T-cell (primary cell): ENCODE measurements around the gene PABPC1L. TPM values are rescaled to one million over a fixed set of nuclear protein-coding genes. Genes with fewer than 3 reads are reported as not detected.

ENCODE experiments used
- ATAC-seq, 4 experiments: fragments of 200-7000 bp in 3 of 4; fragments of 150-1000 bp in 1 of 4; cut with Tn5 transposase; replicated peaks in 1 of 4; 1 replicate in 3 of 4; 2 replicates in 1 of 4; pipeline ENCODE4 v1.10.0; 2021; ENCODE audit warnings: moderate library complexity in 3 of 4, mild to moderate bottlenecking in 2 of 4, moderate number of reproducible peaks in 1 of 4
- CTCF ChIA-PET, 2 donors: fragments of 300-600 bp; sonication (Branson Sonifier 250); formaldehyde crosslinking; loops; one replicate each; lab custom pipeline; 2022; ENCODE audit warnings: antibody characterized with exemption in 2 of 2; lab: Charles Lee
- POLR2A ChIA-PET, 2 donors: fragments of 300-600 bp; sonication (Branson Sonifier 250); formaldehyde crosslinking; loops; one replicate each; lab custom pipeline; 2022; ENCODE audit warnings: antibody characterized with exemption in 2 of 2; lab: Charles Lee
- DNase-seq, 35 experiments: peaks; one replicate each; pipeline versions ENCODE4 v3.0.0 to v3.0.0-alpha.2; 2013 to 2023
- H3K27ac ChIP-seq: one replicate; pipeline ENCODE4 v1.5.1; 2013; ENCODE audit warnings: low read length
- H3K27me3 ChIP-seq, 2 experiments: replicated peaks in 1 of 2; 1 replicate in 1 of 2; 2 replicates in 1 of 2; pipeline versions ENCODE4 v1.6.1 to v1.7.0; 2013; ENCODE audit warnings: low read length in 1 of 2, mixed read lengths in 1 of 2; ENCODE audit not compliant: control insufficient read depth in 2 of 2, insufficient read depth in 2 of 2; ENCODE audit errors: extremely low read depth in 1 of 2
- H3K36me3 ChIP-seq, 2 donors: 1 replicate in 1 of 2; 2 replicates in 1 of 2; pipeline versions ENCODE4 v1.6.1 to v1.7.0; 2013; ENCODE audit warnings: low read length in 1 of 2; ENCODE audit not compliant: control insufficient read depth in 2 of 2, insufficient read depth in 1 of 2; ENCODE audit errors: extremely low read depth in 1 of 2
- H3K4me1 ChIP-seq, 2 experiments: 1 replicate in 1 of 2; 2 replicates in 1 of 2; pipeline versions ENCODE4 v1.6.1 to v1.7.0; 2013; ENCODE audit warnings: low read length in 2 of 2, mixed read lengths in 1 of 2; ENCODE audit not compliant: insufficient read depth in 2 of 2, control insufficient read depth in 1 of 2; ENCODE audit errors: extremely low read depth in 1 of 2
- H3K4me3 ChIP-seq, 2 donors: 1 replicate in 1 of 2; 2 replicates in 1 of 2; pipeline versions ENCODE4 v1.5.1 to v1.7.0; 2013; ENCODE audit warnings: mild to moderate bottlenecking in 2 of 2, low read length in 1 of 2, moderate library complexity in 1 of 2; ENCODE audit not compliant: control insufficient read depth in 1 of 2; ENCODE audit errors: extremely low read depth in 1 of 2
- H3K9me3 ChIP-seq: 2 replicates; pipeline ENCODE4 v1.7.0; 2013
- H3K27ac Mint-ChIP-seq, 2 donors: one replicate each; pipeline ENCODE4 v1.8.0; 2020 to 2021; ENCODE audit warnings: mild to moderate bottlenecking in 2 of 2, mixed read lengths in 2 of 2
- H3K27me3 Mint-ChIP-seq, 2 donors: one replicate each; pipeline ENCODE4 v1.8.0; 2021 to 2022; ENCODE audit warnings: mixed read lengths in 2 of 2
- H3K36me3 Mint-ChIP-seq: one replicate; pipeline ENCODE4 v1.8.0; 2021; ENCODE audit warnings: mixed read lengths
- H3K4me1 Mint-ChIP-seq, 3 donors: one replicate each; pipeline ENCODE4 v1.8.0; 2020 to 2022; ENCODE audit warnings: mixed read lengths in 3 of 3, mild to moderate bottlenecking in 1 of 3
- H3K4me3 Mint-ChIP-seq, 3 donors: one replicate each; pipeline ENCODE4 v1.8.0; 2020 to 2022; ENCODE audit warnings: mild to moderate bottlenecking in 3 of 3, mixed read lengths in 3 of 3, moderate library complexity in 3 of 3
- H3K9me3 Mint-ChIP-seq, 3 donors: one replicate each; pipeline ENCODE4 v1.8.0; 2020 to 2022; ENCODE audit warnings: mixed read lengths in 3 of 3
- WGBS: methylation state at CpG from one replicate; pipeline ENCODE4 v1.1.5; 2013; ENCODE audit warnings: missing lambda C conversion rate; ENCODE audit not compliant: insufficient coverage; 5-methylcytosine and 5-hydroxymethylcytosine counted together
- total RNA-seq, 35 experiments: library from RNA in 6 of 35; stranded (reverse) in 6 of 35; fragments of 120-200 nt in 1 of 35; gene quantifications; one replicate each; pipeline versions ENCODE4 v1.2.1 to v1.2.4 and lab custom pipeline; 2013 to 2026

The PABPC1L gene
- total RNA-seq, 5 donors from 2014 or later (not counting 1 experiment from before 2014, with no cell fraction given), result 45.6 to 66.2 (median 58.2) TPM

DNA sequence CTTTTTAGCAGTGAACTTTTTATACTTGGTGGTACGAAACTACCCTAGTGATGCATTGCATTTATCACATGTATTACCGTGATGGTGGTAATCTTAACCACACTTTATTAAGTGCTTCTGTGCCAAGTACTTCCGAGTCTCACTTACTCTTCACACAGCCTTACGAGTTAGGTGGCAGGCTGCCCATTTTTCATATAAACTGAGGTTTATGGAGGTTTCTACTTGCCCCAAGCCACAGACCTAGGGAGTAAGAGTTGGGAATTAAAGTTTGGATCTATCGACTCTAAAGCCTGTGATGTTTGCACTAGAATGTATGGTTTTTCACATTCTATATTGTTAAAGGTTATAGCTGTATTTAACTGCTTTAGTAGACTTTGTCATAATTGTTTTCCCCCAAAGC, 5.5 kb upstream of the PABPC1L start:
- peaks cover 29 to 39% (median 38%) of the 10 kb centered on the region in 3 donors for H3K4me1 Mint-ChIP-seq
- H3K9me3 Mint-ChIP-seq, result no peaks in the 10 kb centered on the region
- Histone ChIP-seq H3K9me3 (no peaks in the 10 kb centered on the region), H3K27me3 (no peaks in the 10 kb centered on the region), H3K4me3 (no peak overlapping the region), H3K27ac (no peak overlapping the region), H3K36me3 (peaks cover 7 to 80% of the 10 kb centered on the region in 2 donors), H3K4me1 (peaks cover 5 to 13% of the 10 kb centered on the region in 2 experiments)
- DNase-seq (no peak), ATAC-seq (no peak)
- no peak overlapping the region for H3K27ac Mint-ChIP-seq
- ChIA-PET POLR2A (no interaction called here), CTCF (no interaction called here)
- peaks cover 48% of the 10 kb centered on the region for H3K36me3 Mint-ChIP-seq
- no peaks in the 10 kb centered on the region for H3K27me3 Mint-ChIP-seq
- WGBS, result no CpG with 5 or more reads among the region's 5 CpGs
- H3K4me3 Mint-ChIP-seq, result no peak overlapping the region

DNA sequence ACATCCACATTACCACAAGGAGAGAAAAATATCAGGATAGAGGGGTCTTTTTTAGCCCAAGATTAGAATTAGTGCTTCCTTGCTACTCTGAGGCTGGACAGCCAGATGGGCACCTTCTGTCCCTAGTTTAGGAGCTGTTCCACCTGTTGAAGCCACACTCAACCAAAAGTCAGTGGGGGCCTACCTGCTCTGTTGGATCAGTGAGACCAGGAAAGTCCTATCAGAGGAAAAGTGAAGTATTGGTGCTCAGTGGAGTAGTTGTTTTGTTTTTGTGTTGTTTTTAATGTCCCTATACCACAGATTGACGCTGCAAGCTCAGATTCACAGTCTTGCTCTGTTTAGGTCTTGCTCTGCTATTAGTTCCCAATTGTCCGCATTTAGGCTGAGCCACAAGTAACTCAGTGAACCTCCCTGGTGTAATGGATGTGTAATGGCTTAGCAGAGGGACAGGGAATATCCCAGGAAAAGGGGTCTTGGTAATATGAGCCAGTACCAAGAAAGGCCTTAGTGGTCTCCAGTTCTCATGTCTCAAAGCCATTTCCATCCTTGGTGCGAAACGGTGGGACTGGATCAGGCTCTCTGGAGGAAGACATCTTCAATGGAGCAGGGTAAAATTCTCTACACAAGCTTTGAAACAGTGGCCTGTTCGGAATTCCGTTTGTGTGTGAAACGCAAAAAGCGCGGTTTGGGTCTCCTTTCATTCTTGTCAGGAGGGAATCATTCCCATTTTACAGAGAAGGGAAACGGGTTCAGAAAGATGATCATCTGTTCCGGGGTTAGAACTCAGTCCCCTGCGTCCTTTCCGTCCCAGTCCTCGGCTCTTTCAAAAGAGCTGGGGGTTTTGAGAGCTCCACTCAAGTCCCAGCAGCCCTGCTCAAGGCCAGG, 631 bp upstream of the PABPC1L start:
- H3K36me3 Mint-ChIP-seq, result peaks cover 33% of the 10 kb centered on the region

DNA sequence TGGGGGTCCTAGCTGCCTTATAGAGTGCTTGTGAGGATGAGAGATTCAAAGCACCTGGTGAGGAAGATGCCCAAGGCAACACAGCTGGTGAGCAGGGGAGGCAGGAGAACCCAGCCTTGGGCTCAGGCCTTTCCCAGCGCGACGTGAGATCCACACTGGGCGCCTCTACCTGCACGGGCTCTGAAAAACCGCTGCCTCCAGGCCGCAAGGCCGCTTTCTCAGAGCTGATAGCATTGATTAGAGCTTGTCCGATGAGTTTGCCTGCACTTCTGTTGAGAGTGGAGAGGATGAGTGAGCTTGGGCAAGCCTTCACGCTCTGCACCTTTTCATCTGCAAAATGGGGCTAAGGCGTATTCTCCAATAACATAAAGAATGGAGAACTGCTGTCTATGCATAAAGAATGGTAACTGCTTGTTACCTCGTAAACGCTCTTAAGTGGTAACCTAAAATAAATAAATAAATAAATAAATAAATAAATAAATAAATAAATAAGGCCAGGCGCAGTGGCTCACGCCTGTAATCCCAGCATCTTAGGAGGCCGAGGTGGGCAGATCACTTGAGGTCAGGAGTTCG, 916 bp downstream of the PABPC1L start:
- peak overlapping the region in 1 of 2 donors; percentile 66 for H3K27ac Mint-ChIP-seq
- Histone ChIP-seq H3K36me3 (peaks cover 0 to 24% of the 10 kb centered on the region in 2 donors), H3K27me3 (no peaks in the 10 kb centered on the region), H3K4me3 (peak overlapping the region; percentile 69 to 81), H3K9me3 (no peaks in the 10 kb centered on the region), H3K27ac (no peak overlapping the region), H3K4me1 (peaks cover 15 to 31% of the 10 kb centered on the region in 2 experiments)
- 97% methylated on average over 6 of the region's 17 CpGs for WGBS
- POLR2A ChIA-PET, result no interaction called here
- CTCF ChIA-PET, result interaction anchor here in 1 of 2 donors (1.7 kb wide), 1 partner anchor 23 kb away, joined by 10 read pairs; no protein-coding TSS in a partner anchor
- peaks cover 28% of the 10 kb centered on the region for H3K36me3 Mint-ChIP-seq
- no peaks in the 10 kb centered on the region for H3K27me3 Mint-ChIP-seq
- no peak for DNase-seq
- ATAC-seq, result no peak
- H3K4me1 Mint-ChIP-seq, result peaks cover 30 to 35% (median 35%) of the 10 kb centered on the region in 3 donors
- H3K9me3 Mint-ChIP-seq, result no peaks in the 10 kb centered on the region
- H3K4me3 Mint-ChIP-seq, result peak overlapping the region; percentile 77 to 87 (median 82)

More for the DNA sequence above, 631 bp upstream of the PABPC1L start:
- POLR2A ChIA-PET, result interaction anchor here (0.6 to 1.0 kb wide), 6 partner anchors 11 to 226 kb away, joined by 3 to 13 read pairs (median 4); no protein-coding TSS in a partner anchor
- Mint-ChIP-seq H3K4me1 (peaks cover 19 to 25% (median 25%) of the 10 kb centered on the region in 3 donors), H3K27ac (peak overlapping the region; percentile 46 to 68), H3K4me3 (peak overlapping the region; percentile 77 to 87 (median 82)), H3K9me3 (no peaks in the 10 kb centered on the region), H3K27me3 (no peaks in the 10 kb centered on the region)
- H3K4me1 ChIP-seq, result peaks cover 5 to 26% of the 10 kb centered on the region in 2 experiments
- H3K36me3 ChIP-seq, result peaks cover 0 to 39% of the 10 kb centered on the region in 2 donors
- no peak for ATAC-seq
- 49% methylated on average over 10 of the region's 14 CpGs for WGBS
- DNase-seq, result no peak
- no peaks in the 10 kb centered on the region for H3K27me3 ChIP-seq
- CTCF ChIA-PET, result interaction anchor here (0.6 to 1.7 kb wide), 9 partner anchors 16 to 972 kb away, joined by 3 to 10 read pairs (median 4); partner anchors contain the start of genes TOMM34 (in 1 of the 2) and YWHAB (in 1 of the 2)
- no peaks in the 10 kb centered on the region for H3K9me3 ChIP-seq
- peak overlapping the region; percentile 69 to 81 for H3K4me3 ChIP-seq
- H3K27ac ChIP-seq, result no peak overlapping the region

DNA sequence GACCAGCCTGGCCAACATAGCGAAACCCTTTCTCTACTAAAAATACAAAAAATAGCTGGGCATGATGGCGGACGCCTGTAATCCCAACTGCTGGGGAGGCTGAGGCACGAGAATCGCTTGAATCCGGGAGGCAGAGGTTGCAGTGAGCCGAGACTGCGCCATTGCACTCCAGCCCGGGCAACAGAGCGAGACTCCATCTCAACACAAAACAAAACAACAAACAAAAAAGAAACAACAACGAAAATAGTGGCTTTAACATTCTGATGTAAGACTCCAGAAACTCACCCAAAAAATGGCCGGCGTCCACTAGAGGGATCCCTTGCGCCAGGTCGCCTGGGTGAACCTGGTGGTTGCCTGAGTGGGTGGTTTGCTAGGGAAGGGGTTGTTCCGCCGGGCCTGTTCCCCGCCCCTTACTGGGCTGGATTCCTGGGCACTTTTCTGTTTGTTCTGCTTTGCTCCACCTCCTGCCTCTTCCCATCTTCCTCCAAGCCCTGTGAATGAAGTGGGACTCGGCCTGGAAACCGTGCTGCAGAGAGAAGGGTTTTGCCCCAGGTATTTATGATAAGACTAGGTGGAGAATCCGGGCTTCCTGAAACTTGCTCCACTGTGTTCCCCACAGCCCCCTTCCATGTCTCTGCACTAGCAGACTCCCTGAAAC, 1.5 kb downstream of the PABPC1L start:
- no peak for ATAC-seq
- H3K9me3 ChIP-seq, result no peaks in the 10 kb centered on the region
- peaks cover 30 to 35% (median 35%) of the 10 kb centered on the region in 3 donors for H3K4me1 Mint-ChIP-seq
- H3K27ac ChIP-seq, result no peak overlapping the region
- H3K27me3 ChIP-seq, result no peaks in the 10 kb centered on the region
- peak overlapping the region; percentile 10 to 82 (median 59) for H3K4me3 Mint-ChIP-seq
- DNase-seq, result peak in 27 of 35 experiments; percentile 4 to 59 (median 25)
- H3K36me3 ChIP-seq, result peaks cover 0 to 20% of the 10 kb centered on the region in 2 donors
- H3K4me3 ChIP-seq, result no peak overlapping the region
- peaks cover 15 to 31% of the 10 kb centered on the region in 2 experiments for H3K4me1 ChIP-seq
- ChIA-PET CTCF (no interaction called here), POLR2A (no interaction called here)
- peaks cover 23% of the 10 kb centered on the region for H3K36me3 Mint-ChIP-seq
- no peaks in the 10 kb centered on the region for H3K27me3 Mint-ChIP-seq
- H3K27ac Mint-ChIP-seq, result peak overlapping the region in 1 of 2 donors; percentile 43
- 90% methylated on average over 4 of the region's 21 CpGs for WGBS
- no peaks in the 10 kb centered on the region for H3K9me3 Mint-ChIP-seq

DNA sequence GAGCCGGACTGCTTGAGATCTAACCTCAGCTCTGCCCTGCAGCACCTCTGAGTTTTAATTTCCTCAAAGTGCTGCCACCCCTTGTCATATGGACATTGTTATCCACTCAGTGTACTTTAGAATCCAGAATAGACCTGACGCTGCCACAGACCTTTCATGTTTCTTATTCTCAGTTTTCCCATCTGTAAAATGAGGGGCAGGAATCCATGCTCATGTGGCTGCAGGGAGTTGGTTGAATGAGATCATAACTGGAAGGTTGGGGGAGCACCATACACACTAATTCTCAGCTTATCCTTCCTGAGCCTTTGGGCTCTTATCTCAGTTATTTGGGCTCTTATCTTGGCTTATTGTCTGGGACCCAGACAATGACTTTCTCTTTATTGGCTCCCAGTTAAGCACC, 2.3 kb downstream of the PABPC1L start:
- DNase-seq (no peak), ATAC-seq (no peak)
- H3K27ac ChIP-seq, result no peak overlapping the region
- no peaks in the 10 kb centered on the region for H3K9me3 ChIP-seq
- ChIA-PET POLR2A (interaction anchor here in 1 of 2 donors (0.6 kb wide), 1 partner anchor 119 kb away, joined by 4 read pairs; no protein-coding TSS in a partner anchor), CTCF (interaction anchor here in 1 of 2 donors (0.6 kb wide), 1 partner anchor 98 kb away, joined by 3 read pairs; no protein-coding TSS in a partner anchor)
- H3K27me3 ChIP-seq, result no peaks in the 10 kb centered on the region
- H3K36me3 ChIP-seq, result peaks cover 0 to 13% of the 10 kb centered on the region in 2 donors
- WGBS, result 83% methylated on average over 1 of the region's 2 CpGs
- H3K4me3 ChIP-seq, result no peak overlapping the region
- peaks cover 15 to 31% of the 10 kb centered on the region in 2 experiments for H3K4me1 ChIP-seq
- no peaks in the 10 kb centered on the region for H3K27me3 Mint-ChIP-seq
- no peaks in the 10 kb centered on the region for H3K9me3 Mint-ChIP-seq
- peaks cover 30% of the 10 kb centered on the region for H3K36me3 Mint-ChIP-seq
- peaks cover 30 to 35% (median 35%) of the 10 kb centered on the region in 3 donors for H3K4me1 Mint-ChIP-seq
- H3K4me3 Mint-ChIP-seq, result peak overlapping the region in 1 of 3 donors; percentile 34
- peak overlapping the region; percentile 43 to 64 for H3K27ac Mint-ChIP-seq
